BJ (cell line): ENCODE results near the gene PRR7. TPM values are rescaled to one million over a fixed set of nuclear protein-coding genes. Genes with fewer than 3 reads are reported as not detected.
A peak's percentile ranks its signal among the peaks of the same experiment; 100 is the strongest.

Source experiments
- CTCF ChIA-PET: fragments of 350-600 bp; formaldehyde crosslinking; extraction: SDS; loops from one replicate; lab custom pipeline; 2021; ENCODE audit warnings: antibody characterized with exemption, inconsistent platforms; lab: Yijun Ruan, JAX
- POLR2A ChIA-PET: fragments of 300-600 bp; sonication (Branson Sonifier 250); formaldehyde crosslinking; extraction: SDS; loops from one replicate; lab custom pipeline; 2021; ENCODE audit warnings: antibody characterized with exemption; lab: Charles Lee
- DNase-seq: peaks from one replicate; pipeline ENCODE4 v3.0.0-alpha.2; 2011; ENCODE audit warnings: low read depth
- H3K27me3 ChIP-seq: 2 replicates; pipeline ENCODE4 v1.6.0; 2011; ENCODE audit warnings: low read length; ENCODE audit not compliant: control insufficient read depth, insufficient read depth
- H3K36me3 ChIP-seq: 2 replicates; pipeline ENCODE4 v1.5.1; 2011; ENCODE audit warnings: low read length; ENCODE audit not compliant: control insufficient read depth, insufficient read depth
- H3K4me3 ChIP-seq: 2 replicates; pipeline ENCODE4 v1.5.1; 2011; ENCODE audit warnings: low read depth, mild to moderate bottlenecking, control low read depth, low read length
- polyA plus RNA-seq: library from polyadenylated mRNA; depleted of rRNA; stranded (reverse); fragments of >200 nt; gene quantifications from 2 replicates; pipeline ENCODE4 v1.2.3, GENCODE V29; 2011
- TF ChIP-seq, protein P1 (sequence below): IDR thresholded peaks from 2 replicates; pipeline ENCODE4 v1.5.1; 2011; ENCODE audit warnings: low read depth, mild to moderate bottlenecking, control low read depth, inconsistent platforms, low read length, moderate library complexity; ENCODE audit not compliant: insufficient read depth

PRR7 gene
- polyA plus RNA-seq, 1 experiment = 1.6 TPM

- Histone ChIP-seq H3K36me3 (peaks cover 28% of the 10 kb centered on the region), H3K4me3 (peak overlapping the region; percentile 41), H3K27me3 (no peaks in the 10 kb centered on the region)
- TF ChIP-seq, protein P1, sequence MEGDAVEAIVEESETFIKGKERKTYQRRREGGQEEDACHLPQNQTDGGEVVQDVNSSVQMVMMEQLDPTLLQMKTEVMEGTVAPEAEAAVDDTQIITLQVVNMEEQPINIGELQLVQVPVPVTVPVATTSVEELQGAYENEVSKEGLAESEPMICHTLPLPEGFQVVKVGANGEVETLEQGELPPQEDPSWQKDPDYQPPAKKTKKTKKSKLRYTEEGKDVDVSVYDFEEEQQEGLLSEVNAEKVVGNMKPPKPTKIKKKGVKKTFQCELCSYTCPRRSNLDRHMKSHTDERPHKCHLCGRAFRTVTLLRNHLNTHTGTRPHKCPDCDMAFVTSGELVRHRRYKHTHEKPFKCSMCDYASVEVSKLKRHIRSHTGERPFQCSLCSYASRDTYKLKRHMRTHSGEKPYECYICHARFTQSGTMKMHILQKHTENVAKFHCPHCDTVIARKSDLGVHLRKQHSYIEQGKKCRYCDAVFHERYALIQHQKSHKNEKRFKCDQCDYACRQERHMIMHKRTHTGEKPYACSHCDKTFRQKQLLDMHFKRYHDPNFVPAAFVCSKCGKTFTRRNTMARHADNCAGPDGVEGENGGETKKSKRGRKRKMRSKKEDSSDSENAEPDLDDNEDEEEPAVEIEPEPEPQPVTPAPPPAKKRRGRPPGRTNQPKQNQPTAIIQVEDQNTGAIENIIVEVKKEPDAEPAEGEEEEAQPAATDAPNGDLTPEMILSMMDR = peak; percentile 58
- no peak for DNase-seq
- ChIA-PET POLR2A (no interaction called here), CTCF (interaction anchor here (0.5 to 18.6 kb wide), 32 partner anchors 9 to 714 kb away, joined by 3 to 352 read pairs (median 8); partner anchors contain the start of genes DBN1, DOK3, F12 and LMAN2)
These were observed 8.5 kb downstream of the PRR7 start for GRCh38 chr5:177455036-177455660.

DNA sequence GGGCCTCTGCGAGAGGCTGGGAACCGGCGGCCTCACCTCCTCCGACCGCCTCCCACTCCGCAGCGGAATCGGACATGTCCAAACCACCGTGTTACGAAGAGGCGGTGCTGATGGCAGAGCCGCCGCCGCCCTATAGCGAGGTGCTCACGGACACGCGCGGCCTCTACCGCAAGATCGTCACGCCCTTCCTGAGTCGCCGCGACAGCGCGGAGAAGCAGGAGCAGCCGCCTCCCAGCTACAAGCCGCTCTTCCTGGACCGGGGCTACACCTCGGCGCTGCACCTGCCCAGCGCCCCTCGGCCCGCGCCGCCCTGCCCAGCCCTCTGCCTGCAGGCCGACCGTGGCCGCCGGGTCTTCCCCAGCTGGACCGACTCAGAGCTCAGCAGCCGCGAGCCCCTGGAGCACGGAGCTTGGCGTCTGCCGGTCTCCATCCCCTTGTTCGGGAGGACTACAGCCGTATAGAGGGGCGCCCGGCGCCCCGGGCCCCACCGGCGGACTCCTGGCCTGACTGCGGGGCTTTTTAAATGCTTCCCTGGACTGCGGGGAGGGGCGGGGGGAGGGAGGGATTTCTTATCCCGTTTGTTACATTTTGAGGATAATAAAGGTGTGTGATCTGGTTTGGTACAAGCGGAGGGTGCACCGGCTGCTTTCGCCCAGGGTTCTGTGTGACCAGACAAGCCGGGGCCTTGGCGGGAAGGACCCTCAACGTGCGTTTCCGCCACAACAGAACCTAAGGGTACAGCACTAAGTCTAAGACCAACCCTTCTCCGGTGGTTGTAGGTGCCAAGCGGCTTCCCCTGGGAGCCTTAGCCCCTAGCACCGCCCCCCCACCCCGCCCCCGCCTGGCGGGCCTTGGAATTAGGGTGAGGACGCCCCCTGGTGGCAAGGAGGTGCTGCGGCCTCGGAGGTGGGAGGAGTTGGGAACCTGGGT is 9.3 kb downstream of the PRR7 start:
- peaks cover 31% of the 10 kb centered on the region for H3K36me3 ChIP-seq
- TF ChIP-seq, protein P1 = peak; percentile 100
- peak overlapping the region; percentile 41 for H3K4me3 ChIP-seq
- no peaks in the 10 kb centered on the region for H3K27me3 ChIP-seq
- DNase-seq = no peak
- ChIA-PET CTCF (interaction anchor here (0.5 to 18.6 kb wide), 30 partner anchors 9 to 342 kb away, joined by 3 to 352 read pairs (median 6); partner anchors contain the start of genes DBN1, F12, LMAN2 and MXD3), POLR2A (no interaction called here)

DNA sequence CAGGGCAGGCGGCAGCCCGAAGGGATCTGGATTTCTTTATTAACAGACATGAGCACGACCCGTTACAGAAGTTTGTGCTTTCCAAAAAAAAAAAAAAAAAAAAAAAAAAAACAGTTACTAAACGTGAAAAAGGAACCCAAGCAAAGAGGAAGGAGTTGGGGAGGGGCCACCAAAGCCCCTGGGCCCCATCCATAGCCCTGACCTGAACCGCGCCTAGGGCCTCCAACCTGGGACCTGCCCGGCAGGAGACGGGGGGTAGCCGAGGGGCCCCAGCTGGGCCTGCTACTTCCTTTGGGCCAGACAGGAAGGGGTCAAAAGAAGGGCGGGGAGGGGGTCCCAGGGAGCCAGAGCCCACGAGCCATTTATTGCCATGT is 10.0 kb downstream of the PRR7 start:
- DNase-seq = no peak

GRCh38 chr5:177456976-177457851 is 10.6 kb downstream of the PRR7 start:
- Histone ChIP-seq H3K36me3 (peaks cover 33% of the 10 kb centered on the region), H3K27me3 (no peaks in the 10 kb centered on the region), H3K4me3 (no peak overlapping the region)
- ChIA-PET POLR2A (interaction anchor here (0.5 to 0.8 kb wide), 2 partner anchors 38 to 40 kb away, joined by 3 to 8 read pairs; no protein-coding TSS in a partner anchor), CTCF (interaction anchor here (0.5 to 18.6 kb wide), 24 partner anchors 9 to 343 kb away, joined by 3 to 352 read pairs (median 4); partner anchors contain the start of genes F12, PDLIM7 and PFN3)
- DNase-seq = peak; percentile 87
- TF ChIP-seq, protein P1 = peak; percentile 74

More for the DNA sequence above, 10.0 kb downstream of the PRR7 start:
- TF ChIP-seq, protein P1 = no peak
- ChIA-PET CTCF (interaction anchor here (0.5 to 18.6 kb wide), 18 partner anchors 9 to 342 kb away, joined by 3 to 352 read pairs (median 4); partner anchors contain the start of genes F12, PDLIM7 and PFN3), POLR2A (no interaction called here)
- Histone ChIP-seq H3K36me3 (peaks cover 31% of the 10 kb centered on the region), H3K4me3 (no peak overlapping the region), H3K27me3 (no peaks in the 10 kb centered on the region)
